H1 (cell line): Measurements from ENCODE around the gene GRK7. TPM values are rescaled to one million over a fixed set of nuclear protein-coding genes. Genes with fewer than 3 reads are reported as not detected.

ENCODE experiments used
- CHD2 ChIP-seq: IDR thresholded peaks from 2 replicates; pipeline ENCODE4 v1.6.1; 2012; ENCODE audit warnings: low read length, improper control_type of control experiment
- EZH2 ChIP-seq: fragments of 200-600 bp; sonication (generic); IDR thresholded peaks from 2 replicates; pipeline ENCODE4 v1.7.1; 2012; ENCODE audit warnings: low read depth, mild to moderate bottlenecking, moderate library complexity, low read length, inconsistent platforms; ENCODE audit not compliant: severe bottlenecking
- HDAC2 ChIP-seq, 2 experiments: fragments of 300-600 bp in 1 of 2; sonication (generic) in 1 of 2; IDR thresholded peaks; 2 replicates each; pipeline ENCODE4 v1.6.1; 2011 to 2012; ENCODE audit warnings: low read depth in 2 of 2, low read length in 2 of 2, mild to moderate bottlenecking in 2 of 2, moderate library complexity in 2 of 2, borderline replicate concordance in 1 of 2, inconsistent platforms in 1 of 2
- JUND ChIP-seq: IDR thresholded peaks from 2 replicates; pipeline ENCODE4 v1.6.1; 2011; ENCODE audit warnings: mild to moderate bottlenecking, improper control_type of control experiment, low read length
- RXRA ChIP-seq: IDR thresholded peaks from 2 replicates; pipeline ENCODE4 v1.6.1; 2011; ENCODE audit warnings: low read depth, mild to moderate bottlenecking, low read length, moderate library complexity; ENCODE audit not compliant: insufficient read depth
- SIN3A ChIP-seq, 2 experiments: IDR thresholded peaks in 1 of 2; conservative IDR thresholded peaks in 1 of 2; 2 replicates each; pipeline ENCODE4 v1.6.1; 2011 to 2012; ENCODE audit warnings: low read length in 2 of 2, improper control_type of control experiment in 1 of 2, low read depth in 1 of 2, mild to moderate bottlenecking in 1 of 2
- YY1 ChIP-seq: IDR thresholded peaks from 2 replicates; pipeline ENCODE4 v1.6.1; 2011; ENCODE audit warnings: low read depth, mild to moderate bottlenecking, low read length
- polyA plus RNA-seq, 7 experiments: library from polyadenylated mRNA; depleted of rRNA in 3 of 7; stranded (reverse) in 5 of 7; unstranded in 2 of 7; fragments of >200 nt in 5 of 7; fragments of 200-250 nt in 2 of 7; gene quantifications; 1 replicate in 5 of 7; 2 replicates in 1 of 7; 4 replicates in 1 of 7; pipeline versions ENCODE4 v1.2.1 to v1.2.3, GENCODE V29; 2011 to 2013; ENCODE audit warnings: missing spikeins in 2 of 7, mixed read lengths in 2 of 7
- total RNA-seq: library from RNA; stranded (reverse); fragmentation: NEBNext Ultra II Directional; extraction: Animal tissue kit (Norgen Biotek cat#: 25700); gene quantifications from 2 replicates; pipeline ENCODE4 v1.2.1, GENCODE V29; 2021
- TF ChIP-seq, protein P1 (sequence below): fragments of 300-600 bp; sonication (generic); IDR thresholded peaks from 2 replicates; pipeline ENCODE4 v1.7.1; 2012; ENCODE audit warnings: low read length, moderate library complexity, mild to moderate bottlenecking, inconsistent platforms; ENCODE audit not compliant: insufficient replicate concordance

The GRK7 gene
- total and polyA plus RNA-seq, 2 of the 8 experiments (the other 6 are each of a cell fraction or from before 2014, with no cell fraction given), result not detected

- TF ChIP-seq, protein P1, sequence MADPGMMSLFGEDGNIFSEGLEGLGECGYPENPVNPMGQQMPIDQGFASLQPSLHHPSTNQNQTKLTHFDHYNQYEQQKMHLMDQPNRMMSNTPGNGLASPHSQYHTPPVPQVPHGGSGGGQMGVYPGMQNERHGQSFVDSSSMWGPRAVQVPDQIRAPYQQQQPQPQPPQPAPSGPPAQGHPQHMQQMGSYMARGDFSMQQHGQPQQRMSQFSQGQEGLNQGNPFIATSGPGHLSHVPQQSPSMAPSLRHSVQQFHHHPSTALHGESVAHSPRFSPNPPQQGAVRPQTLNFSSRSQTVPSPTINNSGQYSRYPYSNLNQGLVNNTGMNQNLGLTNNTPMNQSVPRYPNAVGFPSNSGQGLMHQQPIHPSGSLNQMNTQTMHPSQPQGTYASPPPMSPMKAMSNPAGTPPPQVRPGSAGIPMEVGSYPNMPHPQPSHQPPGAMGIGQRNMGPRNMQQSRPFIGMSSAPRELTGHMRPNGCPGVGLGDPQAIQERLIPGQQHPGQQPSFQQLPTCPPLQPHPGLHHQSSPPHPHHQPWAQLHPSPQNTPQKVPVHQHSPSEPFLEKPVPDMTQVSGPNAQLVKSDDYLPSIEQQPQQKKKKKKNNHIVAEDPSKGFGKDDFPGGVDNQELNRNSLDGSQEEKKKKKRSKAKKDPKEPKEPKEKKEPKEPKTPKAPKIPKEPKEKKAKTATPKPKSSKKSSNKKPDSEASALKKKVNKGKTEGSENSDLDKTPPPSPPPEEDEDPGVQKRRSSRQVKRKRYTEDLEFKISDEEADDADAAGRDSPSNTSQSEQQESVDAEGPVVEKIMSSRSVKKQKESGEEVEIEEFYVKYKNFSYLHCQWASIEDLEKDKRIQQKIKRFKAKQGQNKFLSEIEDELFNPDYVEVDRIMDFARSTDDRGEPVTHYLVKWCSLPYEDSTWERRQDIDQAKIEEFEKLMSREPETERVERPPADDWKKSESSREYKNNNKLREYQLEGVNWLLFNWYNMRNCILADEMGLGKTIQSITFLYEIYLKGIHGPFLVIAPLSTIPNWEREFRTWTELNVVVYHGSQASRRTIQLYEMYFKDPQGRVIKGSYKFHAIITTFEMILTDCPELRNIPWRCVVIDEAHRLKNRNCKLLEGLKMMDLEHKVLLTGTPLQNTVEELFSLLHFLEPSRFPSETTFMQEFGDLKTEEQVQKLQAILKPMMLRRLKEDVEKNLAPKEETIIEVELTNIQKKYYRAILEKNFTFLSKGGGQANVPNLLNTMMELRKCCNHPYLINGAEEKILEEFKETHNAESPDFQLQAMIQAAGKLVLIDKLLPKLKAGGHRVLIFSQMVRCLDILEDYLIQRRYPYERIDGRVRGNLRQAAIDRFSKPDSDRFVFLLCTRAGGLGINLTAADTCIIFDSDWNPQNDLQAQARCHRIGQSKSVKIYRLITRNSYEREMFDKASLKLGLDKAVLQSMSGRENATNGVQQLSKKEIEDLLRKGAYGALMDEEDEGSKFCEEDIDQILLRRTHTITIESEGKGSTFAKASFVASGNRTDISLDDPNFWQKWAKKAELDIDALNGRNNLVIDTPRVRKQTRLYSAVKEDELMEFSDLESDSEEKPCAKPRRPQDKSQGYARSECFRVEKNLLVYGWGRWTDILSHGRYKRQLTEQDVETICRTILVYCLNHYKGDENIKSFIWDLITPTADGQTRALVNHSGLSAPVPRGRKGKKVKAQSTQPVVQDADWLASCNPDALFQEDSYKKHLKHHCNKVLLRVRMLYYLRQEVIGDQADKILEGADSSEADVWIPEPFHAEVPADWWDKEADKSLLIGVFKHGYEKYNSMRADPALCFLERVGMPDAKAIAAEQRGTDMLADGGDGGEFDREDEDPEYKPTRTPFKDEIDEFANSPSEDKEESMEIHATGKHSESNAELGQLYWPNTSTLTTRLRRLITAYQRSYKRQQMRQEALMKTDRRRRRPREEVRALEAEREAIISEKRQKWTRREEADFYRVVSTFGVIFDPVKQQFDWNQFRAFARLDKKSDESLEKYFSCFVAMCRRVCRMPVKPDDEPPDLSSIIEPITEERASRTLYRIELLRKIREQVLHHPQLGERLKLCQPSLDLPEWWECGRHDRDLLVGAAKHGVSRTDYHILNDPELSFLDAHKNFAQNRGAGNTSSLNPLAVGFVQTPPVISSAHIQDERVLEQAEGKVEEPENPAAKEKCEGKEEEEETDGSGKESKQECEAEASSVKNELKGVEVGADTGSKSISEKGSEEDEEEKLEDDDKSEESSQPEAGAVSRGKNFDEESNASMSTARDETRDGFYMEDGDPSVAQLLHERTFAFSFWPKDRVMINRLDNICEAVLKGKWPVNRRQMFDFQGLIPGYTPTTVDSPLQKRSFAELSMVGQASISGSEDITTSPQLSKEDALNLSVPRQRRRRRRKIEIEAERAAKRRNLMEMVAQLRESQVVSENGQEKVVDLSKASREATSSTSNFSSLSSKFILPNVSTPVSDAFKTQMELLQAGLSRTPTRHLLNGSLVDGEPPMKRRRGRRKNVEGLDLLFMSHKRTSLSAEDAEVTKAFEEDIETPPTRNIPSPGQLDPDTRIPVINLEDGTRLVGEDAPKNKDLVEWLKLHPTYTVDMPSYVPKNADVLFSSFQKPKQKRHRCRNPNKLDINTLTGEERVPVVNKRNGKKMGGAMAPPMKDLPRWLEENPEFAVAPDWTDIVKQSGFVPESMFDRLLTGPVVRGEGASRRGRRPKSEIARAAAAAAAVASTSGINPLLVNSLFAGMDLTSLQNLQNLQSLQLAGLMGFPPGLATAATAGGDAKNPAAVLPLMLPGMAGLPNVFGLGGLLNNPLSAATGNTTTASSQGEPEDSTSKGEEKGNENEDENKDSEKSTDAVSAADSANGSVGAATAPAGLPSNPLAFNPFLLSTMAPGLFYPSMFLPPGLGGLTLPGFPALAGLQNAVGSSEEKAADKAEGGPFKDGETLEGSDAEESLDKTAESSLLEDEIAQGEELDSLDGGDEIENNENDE, result no peak
- TF ChIP-seq RXRA, result no peak
- no peak for TF ChIP-seq CHD2
- no peak for TF ChIP-seq HDAC2 (IDR thresholded peaks at IDR 0.05; ENCODE audit: borderline replicate concordance in 1 of 2, low read depth in 2 of 2, low read length in 2 of 2)
- TF ChIP-seq JUND, result no peak
- no peak for TF ChIP-seq EZH2
- no peak for TF ChIP-seq SIN3A (conservative IDR thresholded peaks at IDR 0.05 in 1 of 2, IDR thresholded peaks at IDR 0.05 in 1 of 2; ENCODE audit: low read depth in 1 of 2, low read length in 2 of 2)
- TF ChIP-seq YY1, result no peak
These were observed 15.0 kb downstream of the GRK7 start (continued) for GRCh38 chr3:141777957-141778813.
